Peyer's patch (tissue), 4 donors: ENCODE measurements around the gene ADAMTS7. TPM values are rescaled to one million over a fixed set of nuclear protein-coding genes. Genes with fewer than 3 reads are reported as not detected.

Experiments
- DNase-seq, 3 donors: peaks; one replicate each; pipeline ENCODE4 v3.0.0-alpha.2; 2017 to 2019
- H3K27ac ChIP-seq, 4 donors: fragments of 200-600 bp; sonication (generic); one replicate each; pipeline ENCODE4 v1.5.1; 2016 to 2019
- H3K27me3 ChIP-seq, 2 donors: fragments of 200-600 bp; sonication (generic); one replicate each; pipeline ENCODE4 v1.5.1; 2019
- H3K36me3 ChIP-seq, 3 donors: fragments of 200-600 bp; sonication (generic); one replicate each; pipeline ENCODE4 v1.5.1; 2016 to 2019
- H3K4me1 ChIP-seq, 4 donors: fragments of 200-600 bp; sonication (generic); one replicate each; pipeline ENCODE4 v1.5.1; 2016 to 2019
- H3K4me3 ChIP-seq, 4 donors: fragments of 200-600 bp; sonication (generic); 1 replicate in 3 of 4; 2 replicates in 1 of 4; pipeline ENCODE4 v1.5.1; 2016 to 2019; ENCODE audit warnings: mild to moderate bottlenecking in 1 of 4
- H3K9me3 ChIP-seq, 4 donors: fragments of 200-600 bp; sonication (generic); one replicate each; pipeline ENCODE4 v1.5.1; 2016 to 2019; ENCODE audit warnings: mild to moderate bottlenecking in 1 of 4
- CTCF ChIP-seq, 6 experiments: fragments of 450-650 bp in 4 of 6; fragments of 200-600 bp in 2 of 6; sonication (generic) in 1 of 6; IDR thresholded peaks; one replicate each; pipeline ENCODE4 v1.5.1; 2017 to 2019; ENCODE audit warnings: antibody characterized with exemption in 6 of 6, mild to moderate bottlenecking in 3 of 6, moderate library complexity in 1 of 6
- POLR2A ChIP-seq, 2 donors: fragments of 450-650 bp; IDR thresholded peaks; one replicate each; pipeline ENCODE4 v1.5.1; 2017; ENCODE audit warnings: antibody characterized with exemption in 2 of 2, mild to moderate bottlenecking in 2 of 2, moderate library complexity in 2 of 2
- small RNA-seq, 2 donors: library from RNA; depleted of rRNA; stranded (forward); fragments of <200 nt; gene quantifications; one replicate each; pipeline ENCODE3, GENCODE V24; 2016
- total RNA-seq, 4 donors: library from RNA; depleted of rRNA; stranded (reverse); fragments of >200 nt; gene quantifications; one replicate each; pipeline ENCODE4 v1.1.0, GENCODE V29; 2016

The ADAMTS7 gene
- total RNA-seq, 4 donors from 2014 or later: 0.18 to 24.8 (median 2.0) TPM

- no peak for DNase-seq
- Histone ChIP-seq H3K9me3 (no peaks in the 10 kb centered on the region), H3K4me3 (no peak overlapping the region), H3K27me3 (no peaks in the 10 kb centered on the region), H3K36me3 (no peaks in the 10 kb centered on the region), H3K4me1 (no peaks in the 10 kb centered on the region), H3K27ac (no peak overlapping the region)
- TF ChIP-seq CTCF (IDR thresholded peaks at IDR 0.05) (peak in 1 of 6 experiments; percentile 16), POLR2A (IDR thresholded peaks at IDR 0.05) (no peak)
These were observed 96.4 kb downstream of the ADAMTS7 start for GRCh38 chr15:78714890-78715289.

GRCh38 chr15:78712797-78713515 lies 98.3 kb downstream of the ADAMTS7 start:
- TF ChIP-seq CTCF (IDR thresholded peaks at IDR 0.05): no peak
- no peak for TF ChIP-seq POLR2A (IDR thresholded peaks at IDR 0.05)
- DNase-seq: no peak
- Histone ChIP-seq H3K27me3 (no peaks in the 10 kb centered on the region), H3K9me3 (no peaks in the 10 kb centered on the region), H3K36me3 (no peaks in the 10 kb centered on the region), H3K4me3 (no peak overlapping the region), H3K27ac (no peak overlapping the region), H3K4me1 (peaks cover 0 to 8% (median 0%) of the 10 kb centered on the region in 4 donors)

GRCh38 chr15:78711638-78712037 lies 99.6 kb downstream of the ADAMTS7 start:
- Histone ChIP-seq H3K4me1 (peaks cover 0 to 8% (median 0%) of the 10 kb centered on the region in 4 donors), H3K36me3 (no peaks in the 10 kb centered on the region), H3K27ac (no peak overlapping the region), H3K9me3 (no peaks in the 10 kb centered on the region), H3K27me3 (no peaks in the 10 kb centered on the region), H3K4me3 (no peak overlapping the region)
- no peak for DNase-seq
- TF ChIP-seq POLR2A (IDR thresholded peaks at IDR 0.05): no peak
- TF ChIP-seq CTCF (IDR thresholded peaks at IDR 0.05): no peak

- Histone ChIP-seq H3K36me3 (no peaks in the 10 kb centered on the region), H3K27me3 (no peaks in the 10 kb centered on the region), H3K4me3 (peak overlapping the region in 2 of 4 donors; percentile 3 to 14), H3K4me1 (peaks cover 0 to 8% (median 0%) of the 10 kb centered on the region in 4 donors), H3K9me3 (peaks cover 0 to 3% (median 0%) of the 10 kb centered on the region in 4 donors), H3K27ac (no peak overlapping the region)
- DNase-seq: peak; percentile 41 to 83 (median 80)
- TF ChIP-seq CTCF (IDR thresholded peaks at IDR 0.05) (peak; percentile 48 to 87 (median 80)), POLR2A (IDR thresholded peaks at IDR 0.05) (no peak)
These were observed 101.9 kb downstream of the ADAMTS7 start for GRCh38 chr15:78709263-78709882.

Small RNA genes lying within 50 kb of the gene (small RNA-seq; reads per million reads assigned to genes)
- 0 reads per million in 2 donors for gene AC022748.3

Other genes starting within 250 kb of the ADAMTS7 start
- 1 to 10 TPM in 2 of 4 donors, under 1 TPM in 2; 0.38 to 1.7 (median 0.87) TPM for gene CHRNA5, start 245.9 kb downstream of the ADAMTS7 start, total RNA-seq
- gene CHRNA3, start 190.5 kb downstream of the ADAMTS7 start, total RNA-seq: 1 to 10 TPM in 3 of 4 donors, not detected in 1; 1.2 to 3.7 (median 2.9) TPM
- gene CHRNB4, start 170.3 kb downstream of the ADAMTS7 start, total RNA-seq: not detected
- 100 to 1,000 TPM in 3 of 4 donors, 10 to 100 TPM in 1; 90.8 to 271 (median 139) TPM for gene MORF4L1, start 61.4 kb upstream of the ADAMTS7 start, total RNA-seq
- gene CTSH, start 133.6 kb upstream of the ADAMTS7 start, total RNA-seq: 100 to 1,000 TPM in 3 of 4 donors, 10 to 100 TPM in 1; 99.9 to 198 (median 161) TPM